G401 (cell line): Measurements from ENCODE around the gene PAX2. TPM values are rescaled to one million over a fixed set of nuclear protein-coding genes. Genes with fewer than 3 reads are reported as not detected.

Source experiments
- total RNA-seq: library from RNA; depleted of rRNA; stranded (reverse); fragments of >200 nt; shearing (Covaris generic); gene quantifications from 2 replicates; pipeline ENCODE4 v1.2.3, GENCODE V29; 2014; rRNA removed

Gene PAX2
- total RNA-seq, 1 experiment from 2014 or later, result 0.20 TPM

Other genes starting within 250 kb of the PAX2 start
- 1.1 and 3.9 TPM in 2 replicates for gene SEC31B, start 225.7 kb upstream of the PAX2 start, total RNA-seq
- 251 and 267 TPM in 2 replicates for gene NDUFB8, start 215.7 kb upstream of the PAX2 start, total RNA-seq
- 6.3 and 13.9 TPM in 2 replicates for gene HIF1AN, start 209.6 kb upstream of the PAX2 start, total RNA-seq
- gene SLF2, start 167.4 kb downstream of the PAX2 start, total RNA-seq, result 37.0 and 46.2 TPM in 2 replicates
- 15.3 and 36.2 TPM in 2 replicates for gene SEMA4G, start 223.9 kb downstream of the PAX2 start, total RNA-seq
- 91.6 and 117 TPM in 2 replicates for gene MRPL43, start 241.9 kb downstream of the PAX2 start, total RNA-seq
- gene TWNK, start 242.0 kb downstream of the PAX2 start, total RNA-seq, result 20.9 and 21.7 TPM in 2 replicates